HG03175 (cell line): ENCODE measurements around the gene CIAPIN1.
"Not testable (repeated sequence)": the region's sequence is repeated elsewhere in the genome, so short reads cannot be mapped to it uniquely, and the experiment has no call there.

Source experiments
- ATAC-seq: cut with Tn5 transposase; IDR thresholded peaks from one replicate; pipeline ENCODE4 v1.9.1; 2021; ENCODE audit warnings: mild to moderate bottlenecking, moderate library complexity; ENCODE audit not compliant: unreplicated experiment

The CIAPIN1 gene

DNA sequence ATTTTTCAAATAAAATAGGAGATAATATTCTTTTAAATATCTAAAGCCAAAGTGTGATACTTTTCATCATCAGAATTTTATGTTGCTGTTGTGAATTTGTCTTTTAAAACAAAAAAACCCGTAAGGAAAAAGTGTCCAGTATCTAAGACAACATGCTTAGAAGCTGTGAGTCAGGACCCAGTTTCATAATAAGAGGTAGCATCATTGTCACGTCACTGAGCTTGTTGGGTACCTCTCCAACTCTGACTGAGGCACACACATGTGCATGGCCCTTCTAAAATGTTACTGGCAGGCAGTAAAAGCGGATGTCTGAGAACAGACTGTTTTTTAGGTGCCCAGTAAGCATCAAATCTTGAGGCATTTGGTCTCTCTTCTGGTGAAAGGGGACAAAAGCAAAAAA lies 2.5 kb downstream of the CIAPIN1 start:
- ATAC-seq: no peak

DNA sequence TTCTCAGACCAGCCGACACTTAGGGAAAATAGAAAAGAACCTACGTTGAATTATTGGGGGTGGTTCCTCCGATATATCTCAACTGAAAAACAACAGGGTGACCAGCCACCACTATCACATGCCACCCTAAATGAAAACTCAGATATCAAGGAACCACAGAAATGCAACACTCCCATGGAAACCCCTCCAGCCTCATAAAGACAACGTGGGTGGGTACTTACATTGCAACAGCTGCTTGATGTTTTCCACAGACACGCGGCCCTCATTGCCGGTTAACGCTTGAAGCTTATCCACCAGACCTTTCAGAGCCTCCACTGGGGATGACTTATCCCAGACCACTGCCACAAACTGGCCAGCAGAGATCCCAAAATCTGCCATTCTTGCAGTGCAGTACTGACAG lies 6.6 kb downstream of the CIAPIN1 start:
- not testable (repeated sequence) for ATAC-seq

DNA sequence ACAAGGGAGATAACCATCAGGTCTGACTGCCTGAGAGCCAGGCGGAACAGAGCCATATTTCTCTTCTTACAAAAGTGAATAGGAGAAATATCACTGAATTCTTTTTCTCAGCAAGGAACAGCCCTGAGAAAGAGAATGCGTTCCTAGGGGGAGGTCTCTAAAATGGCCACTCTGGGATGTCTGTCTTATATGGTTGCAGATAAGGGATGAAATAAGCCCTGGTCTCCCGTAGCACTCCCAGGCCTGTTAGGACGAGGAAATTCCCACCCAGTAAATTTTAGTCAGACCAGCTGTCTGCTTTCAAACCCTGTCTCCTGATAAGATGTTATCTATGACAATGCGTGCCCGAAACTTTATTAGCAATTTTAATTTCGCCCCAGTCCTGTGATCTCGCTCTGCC lies 7.2 kb downstream of the CIAPIN1 start:
- not testable (repeated sequence) for ATAC-seq

DNA sequence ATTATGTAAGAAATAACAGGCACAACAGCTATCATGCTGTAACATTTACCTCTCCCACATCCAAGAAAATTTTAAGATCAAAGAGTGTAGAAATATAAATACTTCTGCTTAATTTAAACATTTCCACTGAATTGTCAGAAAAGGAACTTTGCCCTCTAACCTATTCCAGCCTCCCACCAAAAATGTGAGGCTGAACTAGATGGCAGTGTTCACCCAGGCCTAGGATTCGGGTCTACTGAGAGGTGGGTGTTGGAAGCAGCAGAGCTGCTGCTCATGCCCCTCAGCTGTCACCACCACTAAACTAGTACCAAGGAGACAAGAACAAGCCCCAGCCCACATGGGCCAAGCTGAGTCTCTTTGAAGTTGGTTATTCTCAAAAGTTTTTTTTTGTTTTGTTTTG lies 11.3 kb downstream of the CIAPIN1 start:
- ATAC-seq: no peak

DNA sequence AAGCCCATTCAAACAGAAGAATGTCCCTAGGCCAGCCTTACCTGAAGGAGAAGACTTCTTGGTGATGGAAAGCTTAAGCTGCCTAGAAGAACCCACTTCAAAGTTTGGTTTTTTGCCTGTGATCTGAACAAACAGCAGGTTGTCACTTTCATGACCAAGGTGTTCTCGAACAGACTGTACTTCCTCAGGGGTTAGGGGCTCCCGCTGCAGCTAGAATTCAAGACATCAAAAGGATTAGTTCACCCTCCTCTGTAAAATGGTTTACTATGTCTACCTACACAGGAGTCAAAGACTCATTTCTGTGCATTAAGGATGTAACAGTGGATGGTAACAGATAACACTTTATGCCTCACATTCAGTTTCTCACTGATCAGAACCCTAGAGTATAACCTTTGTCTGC lies 13.2 kb downstream of the CIAPIN1 start:
- ATAC-seq: no peak

DNA sequence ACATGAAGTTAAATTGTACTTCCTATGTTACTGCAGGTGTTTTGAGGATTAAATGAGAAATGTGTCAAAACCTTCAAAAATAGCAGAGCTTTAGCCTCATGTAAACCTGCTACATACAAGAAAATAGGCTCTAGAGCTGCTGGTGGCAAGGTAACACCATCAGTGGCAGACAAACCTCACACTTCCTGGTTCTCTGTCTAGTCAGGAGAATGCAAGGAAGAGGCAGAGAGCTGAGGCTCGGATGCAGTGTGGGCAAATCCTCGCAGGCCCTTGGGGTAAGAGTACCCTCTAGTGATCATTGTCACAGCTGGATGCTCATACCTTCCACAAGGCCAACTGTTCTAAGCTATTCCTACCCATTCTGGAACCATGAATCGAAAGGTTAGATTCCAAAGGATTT lies 14.2 kb downstream of the CIAPIN1 start:
- no peak for ATAC-seq

DNA sequence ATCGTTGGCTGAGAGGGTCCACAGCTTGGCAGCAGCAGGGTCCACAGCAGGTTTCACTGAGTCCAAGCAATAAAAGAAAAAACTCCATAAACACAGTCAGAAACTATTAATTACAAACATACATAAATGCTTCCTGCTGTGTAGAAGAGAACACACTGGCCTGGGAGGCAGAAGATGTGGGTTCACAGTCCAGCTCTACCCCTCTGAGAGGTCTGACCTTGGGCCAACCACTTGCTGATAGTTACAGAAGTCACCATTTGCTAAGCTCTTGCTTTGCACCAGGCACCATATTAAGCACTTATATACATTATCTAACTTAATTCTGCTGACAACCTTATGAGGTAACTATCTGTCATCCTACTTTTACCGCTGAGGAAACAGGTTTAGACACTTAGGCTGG lies 14.7 kb downstream of the CIAPIN1 start:
- no peak for ATAC-seq

DNA sequence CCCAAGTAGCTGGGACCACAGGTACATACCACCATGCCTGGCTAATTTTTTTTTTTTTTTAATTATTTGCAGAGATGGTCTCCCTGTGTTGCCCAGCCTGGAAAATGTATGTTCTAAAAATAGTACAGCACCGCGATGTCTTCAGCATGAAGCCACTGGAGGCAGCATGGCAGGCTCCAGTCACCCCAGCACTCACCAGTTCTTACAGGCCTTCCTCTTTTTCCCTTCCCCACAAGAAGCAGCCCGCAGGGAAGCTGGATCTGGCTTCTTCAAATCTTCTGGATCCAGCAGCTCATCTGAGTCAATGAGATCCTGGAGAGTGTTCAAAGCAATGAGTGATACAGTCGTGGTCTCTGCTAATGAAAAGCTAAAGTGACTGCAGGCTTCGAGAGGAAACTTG lies 16.2 kb downstream of the CIAPIN1 start:
- ATAC-seq: no peak

DNA sequence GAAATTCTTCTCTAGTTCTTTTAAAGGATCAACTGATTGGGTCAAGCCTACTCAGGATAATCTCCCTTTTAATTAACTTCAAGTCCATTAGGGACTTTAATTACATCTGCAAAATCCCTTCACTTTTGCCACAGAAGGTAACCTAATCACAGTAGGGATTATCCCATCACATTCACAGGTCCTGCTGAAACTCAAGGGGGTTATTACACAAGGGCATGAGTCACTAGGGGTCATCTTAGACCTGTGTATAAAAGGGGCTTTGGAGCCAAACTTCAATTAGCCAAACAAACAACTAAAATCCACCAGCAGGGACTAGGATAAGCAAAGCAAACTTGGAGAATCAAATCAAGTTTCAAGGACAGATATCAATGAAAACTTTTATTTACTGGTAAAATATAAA lies 19.4 kb downstream of the CIAPIN1 start:
- no peak for ATAC-seq

DNA sequence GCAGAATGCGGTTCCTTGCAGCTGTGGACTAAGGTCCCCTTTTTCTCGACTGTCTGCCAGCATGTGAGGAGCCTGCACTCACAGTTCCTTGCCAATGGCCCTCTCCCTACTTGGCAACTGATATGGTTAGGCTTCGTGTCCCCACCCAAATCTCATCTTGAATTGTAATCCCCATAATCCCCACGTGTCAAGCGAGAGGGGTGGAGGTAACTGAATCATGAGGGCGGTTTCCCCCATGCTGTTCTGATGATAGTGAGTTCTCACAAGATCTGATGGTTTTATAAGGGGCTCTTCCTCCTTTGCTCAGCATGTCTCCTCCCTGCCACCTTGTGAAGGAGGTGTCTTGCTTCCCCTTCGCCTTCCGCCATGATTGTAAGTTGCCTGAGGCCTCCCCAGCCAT lies 19.9 kb downstream of the CIAPIN1 start:
- no peak for ATAC-seq

DNA sequence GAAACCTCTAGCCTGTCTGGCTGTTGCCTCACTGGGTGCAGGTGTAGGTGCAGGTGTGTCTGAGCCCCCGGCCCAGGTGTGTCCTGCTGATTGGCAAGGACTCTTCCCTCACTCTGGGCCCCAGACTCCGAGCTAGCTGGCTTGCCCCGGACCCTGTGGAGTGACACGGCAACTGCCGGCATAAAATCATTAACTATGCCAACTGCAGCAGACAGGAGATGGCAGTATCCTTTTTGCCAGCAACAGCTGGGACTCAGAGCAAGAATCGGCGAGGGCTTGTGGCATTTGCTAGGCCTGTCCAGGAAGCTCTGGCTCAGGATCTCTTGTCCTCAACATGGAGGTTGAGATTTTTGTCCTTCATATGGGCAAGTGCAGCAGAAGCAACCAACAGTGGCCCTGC lies 20.8 kb downstream of the CIAPIN1 start:
- no peak for ATAC-seq

DNA sequence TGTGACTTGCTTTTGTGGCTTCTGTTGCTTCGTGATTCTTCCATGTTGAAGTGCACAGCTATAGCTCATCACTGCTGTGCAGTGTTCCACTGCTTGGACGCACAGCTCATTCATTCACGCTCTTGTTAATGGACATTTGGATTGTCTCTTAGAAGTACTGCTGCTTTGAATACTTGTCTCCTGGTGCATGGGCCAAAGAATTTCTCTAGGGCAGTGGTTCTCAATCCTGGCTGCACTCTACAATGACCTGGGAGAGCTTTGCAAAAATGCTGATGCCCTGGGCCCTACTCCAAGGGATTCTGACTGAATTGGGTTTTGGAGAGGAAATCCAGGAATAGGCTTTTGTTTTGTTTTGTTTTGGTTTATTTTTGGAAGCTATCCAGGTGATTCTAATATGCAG lies 22.6 kb downstream of the CIAPIN1 start:
- ATAC-seq: no peak

DNA sequence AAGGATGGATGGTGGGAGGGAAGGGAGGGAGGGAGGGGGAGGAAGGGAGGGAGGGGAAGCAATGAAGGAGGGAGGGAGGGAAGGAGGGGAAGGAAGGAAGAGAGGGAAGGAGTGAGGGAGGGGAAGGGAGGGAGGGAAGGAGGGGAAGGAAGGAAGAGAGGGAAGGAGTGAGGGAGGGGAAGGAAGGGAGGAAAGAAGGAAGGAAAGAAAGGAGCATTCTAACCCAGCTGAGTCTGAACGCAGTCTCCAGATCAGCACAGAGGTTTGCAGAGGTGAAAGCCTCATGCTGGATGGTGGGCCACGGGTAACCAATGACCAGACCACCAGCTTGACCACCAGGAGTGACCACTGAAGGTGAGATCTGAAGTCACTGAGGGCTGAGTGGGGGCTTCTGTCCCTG lies 24.0 kb downstream of the CIAPIN1 start:
- ATAC-seq: no peak

DNA sequence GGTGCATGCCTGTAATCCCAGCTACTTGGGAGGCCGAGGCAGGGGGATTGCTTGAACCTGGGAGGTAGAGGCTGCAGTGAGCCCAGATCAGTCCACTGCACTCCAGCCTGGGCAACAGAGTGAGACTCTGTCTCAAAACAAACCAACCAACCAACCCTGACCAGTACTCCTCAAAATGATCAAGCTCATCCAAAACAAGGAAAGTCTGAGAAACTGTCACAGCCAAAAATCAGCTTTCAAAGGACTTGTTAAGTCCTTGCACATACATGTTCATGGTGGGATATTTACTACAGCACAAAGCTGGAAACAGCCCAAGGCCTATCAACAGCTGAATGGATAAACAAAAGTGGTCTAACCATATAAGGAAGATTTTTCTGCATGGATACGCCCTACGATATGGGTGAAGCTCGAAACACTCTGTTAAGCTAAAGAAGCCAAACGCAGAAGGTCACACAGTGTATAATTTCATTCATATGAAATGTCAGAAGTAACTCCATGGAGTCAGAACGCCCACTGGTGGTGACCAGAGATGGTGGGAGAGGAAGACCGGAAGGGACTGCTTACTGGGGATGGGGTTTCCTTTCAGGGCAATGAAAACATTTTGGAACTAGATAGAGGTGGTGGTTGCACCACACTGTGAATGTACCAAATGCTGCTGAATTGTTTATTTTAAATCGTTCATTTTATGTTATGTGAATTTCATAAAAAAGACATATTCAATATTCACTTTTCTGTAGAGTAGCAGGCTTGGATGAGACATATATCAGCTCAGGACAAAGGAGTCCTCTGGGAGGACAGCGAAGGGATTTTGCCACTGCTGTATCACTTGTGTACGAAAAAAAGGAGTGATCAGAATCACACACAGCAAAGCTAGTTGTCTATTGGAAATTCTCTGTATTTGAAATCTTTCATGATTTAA lies 24.9 kb downstream of the CIAPIN1 start:
- ATAC-seq: no peak

DNA sequence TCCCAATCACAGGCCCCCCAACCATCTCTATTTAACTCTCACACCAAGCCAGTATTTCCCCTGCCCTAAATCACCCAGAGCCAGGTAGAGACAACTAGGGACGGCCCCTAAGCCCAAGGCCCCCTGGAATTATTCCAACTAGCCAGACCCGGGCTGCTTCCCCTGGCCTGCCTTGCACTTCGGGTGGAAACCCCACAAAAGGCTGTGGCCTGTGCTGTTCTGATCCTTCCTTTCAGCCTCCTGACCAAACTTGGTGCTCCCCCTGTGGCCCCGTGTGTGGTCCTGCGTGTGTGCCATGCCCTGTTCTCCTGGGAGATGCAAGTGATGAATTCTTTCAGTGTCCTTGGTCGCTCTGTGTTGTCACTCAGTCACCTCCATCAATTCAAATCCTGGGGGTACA lies 27.7 kb downstream of the CIAPIN1 start:
- no peak for ATAC-seq

DNA sequence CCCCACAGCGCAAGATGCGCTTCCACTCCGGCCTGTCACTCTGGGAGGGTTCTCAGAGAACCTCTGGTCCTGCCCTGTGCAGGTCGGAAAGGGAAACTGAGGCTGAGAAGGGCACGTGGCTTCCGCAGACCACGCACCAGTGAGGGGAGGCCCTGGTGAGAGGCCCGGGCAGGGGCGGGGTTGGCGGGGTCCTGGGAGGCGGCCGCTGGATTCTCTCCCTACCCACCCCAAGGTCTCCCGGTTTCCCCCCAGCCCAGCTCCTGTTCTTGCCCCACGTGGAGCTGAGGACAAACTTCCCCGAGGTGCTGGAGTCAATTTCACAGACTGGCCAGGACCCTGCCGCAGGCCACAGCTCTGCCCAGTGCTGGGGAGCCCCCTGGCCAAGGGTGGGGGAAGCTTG lies 31.1 kb downstream of the CIAPIN1 start:
- no peak for ATAC-seq

DNA sequence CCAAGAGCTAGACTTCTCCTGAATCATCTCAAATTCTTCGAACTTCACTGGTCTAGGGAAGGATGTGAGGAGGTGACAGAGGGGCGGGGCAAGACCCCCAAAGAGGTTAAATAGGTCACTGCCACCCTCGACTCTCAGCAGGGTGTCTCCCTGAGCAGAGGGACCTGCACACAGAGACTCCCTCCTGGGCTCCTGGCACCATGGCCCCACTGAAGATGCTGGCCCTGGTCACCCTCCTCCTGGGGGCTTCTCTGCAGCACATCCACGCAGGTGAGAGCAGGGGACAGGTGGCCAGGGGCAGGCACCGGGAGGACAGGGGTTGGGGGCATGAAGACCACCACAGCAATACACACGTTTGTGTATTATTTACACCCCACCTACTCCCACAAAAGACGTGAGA lies 33.5 kb downstream of the CIAPIN1 start:
- peak; percentile 3 for ATAC-seq

DNA sequence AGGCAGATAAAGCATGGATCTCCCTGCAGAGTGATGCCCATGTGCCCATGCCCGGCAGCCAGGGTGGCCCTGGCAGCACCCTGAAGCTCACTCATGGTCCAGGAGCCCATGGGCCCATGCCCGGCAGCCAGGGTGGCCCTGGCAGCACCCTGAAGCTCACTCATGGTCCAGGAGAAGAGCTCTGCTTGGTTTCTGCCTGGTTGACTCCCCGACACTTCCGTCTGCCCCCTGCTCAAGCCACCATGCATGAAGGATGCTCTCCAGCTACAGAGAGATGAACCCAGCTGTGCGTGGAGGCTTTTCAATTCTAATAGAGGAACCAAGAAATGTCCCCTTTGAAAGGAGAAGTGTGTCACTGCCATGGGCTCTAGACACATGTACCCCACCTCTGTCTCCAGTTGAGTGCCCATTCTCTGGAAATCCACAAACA lies 33.9 kb downstream of the CIAPIN1 start:
- ATAC-seq: peak; percentile 78

DNA sequence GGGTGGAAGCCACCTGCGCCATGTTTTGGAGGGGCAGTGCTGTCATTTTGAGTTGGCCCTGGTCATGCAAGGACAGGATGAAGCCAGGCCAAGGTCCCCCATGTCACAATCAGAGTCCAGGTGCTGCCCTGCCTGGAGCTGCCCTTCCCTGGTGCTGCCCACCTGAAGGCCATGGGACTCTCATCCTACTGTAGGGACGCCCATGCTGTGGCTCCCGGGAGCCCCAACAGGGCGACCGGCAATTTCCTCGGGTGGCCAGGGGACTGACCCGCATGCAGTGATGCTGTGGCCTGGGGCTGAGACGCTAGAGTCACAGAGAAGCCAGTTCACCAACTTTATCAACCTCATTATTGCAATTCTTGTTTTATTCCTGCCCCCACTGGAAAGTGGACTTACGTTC lies 34.6 kb downstream of the CIAPIN1 start:
- no peak for ATAC-seq

DNA sequence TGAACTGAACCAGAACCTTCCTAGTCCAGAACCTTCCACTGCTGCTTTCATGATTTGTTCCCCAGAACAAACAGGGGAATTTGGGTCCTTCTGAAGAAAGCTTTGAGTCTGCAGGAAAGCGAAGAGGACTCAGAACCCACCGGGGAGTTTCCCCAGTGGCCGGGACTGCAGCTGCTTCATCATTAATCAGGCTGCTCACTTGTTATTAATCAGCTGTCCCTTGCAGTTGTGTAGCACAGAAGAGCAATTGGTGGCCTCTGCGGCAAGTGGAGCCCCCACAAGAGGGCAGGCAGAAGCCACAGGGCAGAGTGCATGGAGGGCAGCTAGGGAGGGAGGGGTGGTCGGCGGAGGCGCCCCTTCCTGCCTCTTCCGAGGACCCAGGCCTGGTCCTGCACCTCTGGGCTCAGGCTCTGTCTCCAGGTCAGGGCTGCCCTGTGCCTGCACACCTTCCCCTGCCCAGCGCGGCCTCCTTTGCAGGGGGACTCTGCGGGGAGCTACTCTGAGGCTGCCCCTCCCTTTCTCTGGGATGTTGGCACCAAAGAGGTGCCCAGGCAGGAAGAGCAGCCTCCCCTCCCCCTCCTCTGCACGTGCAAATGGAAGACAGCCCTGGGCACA lies 35.7 kb downstream of the CIAPIN1 start:
- no peak for ATAC-seq

DNA sequence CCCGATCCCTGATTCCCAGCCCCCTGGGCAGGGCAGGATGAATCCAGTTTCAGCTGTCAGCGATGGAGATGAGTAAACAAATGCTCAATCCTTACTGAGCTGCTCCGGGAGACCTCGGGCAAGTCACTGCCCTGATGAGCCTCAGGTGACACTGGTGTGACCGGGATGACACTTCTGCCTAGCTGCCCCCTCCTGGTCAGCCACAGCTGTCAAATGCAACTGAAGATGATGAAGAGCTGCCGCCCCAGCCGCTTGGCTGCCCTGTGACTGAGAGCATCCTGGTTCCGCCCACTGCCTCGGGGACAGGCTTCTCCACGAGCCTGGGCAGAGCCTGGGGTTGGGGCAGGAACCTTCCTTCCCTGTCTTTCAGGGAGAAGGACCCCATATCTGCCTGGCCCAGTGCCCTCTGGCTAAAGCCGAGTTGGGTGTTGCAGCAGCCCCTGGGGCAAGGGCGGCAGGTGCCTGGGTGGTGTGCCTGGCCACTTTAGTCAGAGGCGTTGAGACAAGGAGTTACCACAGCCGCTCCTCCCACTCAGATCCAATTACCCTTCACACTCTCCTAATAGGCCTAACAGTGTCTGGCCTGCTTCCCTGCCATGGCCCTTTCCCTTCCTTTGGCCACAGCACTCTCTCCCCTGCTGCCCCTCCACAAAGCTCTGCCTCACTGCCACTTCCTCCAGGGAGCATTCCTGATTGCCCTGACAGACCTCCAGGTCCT lies 37.2 kb downstream of the CIAPIN1 start:
- ATAC-seq: no peak

DNA sequence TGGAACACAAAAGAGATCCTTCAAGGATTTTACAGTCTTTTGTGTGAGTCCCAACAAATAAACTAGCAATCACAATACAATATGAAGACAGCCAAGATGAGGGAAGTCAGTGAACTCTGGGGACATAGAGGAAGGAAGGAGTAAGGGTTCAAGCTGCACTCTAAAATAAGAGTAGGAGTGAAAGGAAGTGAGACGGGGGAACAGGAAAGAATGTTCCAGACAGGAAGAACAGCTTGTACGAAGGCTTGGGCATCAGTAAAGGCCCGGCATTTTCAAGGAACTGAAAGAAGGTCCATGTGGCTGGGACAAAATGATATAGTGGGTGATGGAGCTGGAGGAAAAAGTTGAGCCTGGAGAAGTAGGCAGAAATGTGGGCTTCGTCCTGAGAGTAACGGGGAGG lies 38.1 kb downstream of the CIAPIN1 start:
- ATAC-seq: no peak
